CD4-positive, alpha-beta T cell treated with Interleukin-21 for 1 hour (primary cell): ENCODE results near the gene ADAP1.

Experiments used
- DNase-seq: peaks from one replicate; pipeline ENCODE4 v3.0.0-alpha.2; 2020

ADAP1 gene

DNA sequence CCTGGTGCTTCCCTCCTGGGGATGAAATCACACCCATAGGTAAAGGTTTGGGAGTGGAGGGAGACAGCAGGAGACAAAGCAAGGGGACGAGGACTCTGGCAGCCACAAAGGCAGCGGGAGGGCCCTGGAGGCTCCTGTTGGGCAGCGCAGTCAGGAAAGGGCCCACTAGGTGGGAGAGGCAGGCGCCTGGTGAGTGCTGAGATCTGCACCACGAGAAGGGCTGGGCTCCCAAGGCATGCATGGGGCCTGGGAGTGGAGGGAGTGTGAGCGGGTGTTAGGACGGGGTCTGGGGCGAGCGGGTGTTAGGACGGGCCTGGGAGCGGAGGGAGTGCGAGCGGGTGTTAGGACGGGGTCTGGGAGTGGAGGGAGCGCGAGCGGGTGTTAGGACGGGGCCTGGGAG is 65.1 kb downstream of the ADAP1 start:
- no peak for DNase-seq

DNA sequence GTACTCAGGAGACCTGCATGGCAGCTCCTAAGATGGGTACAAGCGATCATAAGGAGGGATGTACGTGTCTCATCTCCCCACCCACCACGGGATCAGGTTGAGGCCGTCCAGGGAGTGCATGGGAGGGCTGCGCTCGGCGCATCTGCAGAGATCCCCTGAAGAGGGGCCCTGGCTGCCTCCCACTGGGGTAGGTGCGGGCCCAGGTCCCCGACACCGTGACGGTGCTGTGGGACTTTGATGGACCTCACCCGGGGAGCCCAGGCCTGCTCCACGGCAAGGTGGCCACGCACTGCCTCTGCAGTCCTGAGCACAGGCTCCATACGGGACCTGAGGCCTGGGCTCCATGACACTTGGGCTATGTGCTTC is 65.5 kb downstream of the ADAP1 start:
- DNase-seq: no peak

DNA sequence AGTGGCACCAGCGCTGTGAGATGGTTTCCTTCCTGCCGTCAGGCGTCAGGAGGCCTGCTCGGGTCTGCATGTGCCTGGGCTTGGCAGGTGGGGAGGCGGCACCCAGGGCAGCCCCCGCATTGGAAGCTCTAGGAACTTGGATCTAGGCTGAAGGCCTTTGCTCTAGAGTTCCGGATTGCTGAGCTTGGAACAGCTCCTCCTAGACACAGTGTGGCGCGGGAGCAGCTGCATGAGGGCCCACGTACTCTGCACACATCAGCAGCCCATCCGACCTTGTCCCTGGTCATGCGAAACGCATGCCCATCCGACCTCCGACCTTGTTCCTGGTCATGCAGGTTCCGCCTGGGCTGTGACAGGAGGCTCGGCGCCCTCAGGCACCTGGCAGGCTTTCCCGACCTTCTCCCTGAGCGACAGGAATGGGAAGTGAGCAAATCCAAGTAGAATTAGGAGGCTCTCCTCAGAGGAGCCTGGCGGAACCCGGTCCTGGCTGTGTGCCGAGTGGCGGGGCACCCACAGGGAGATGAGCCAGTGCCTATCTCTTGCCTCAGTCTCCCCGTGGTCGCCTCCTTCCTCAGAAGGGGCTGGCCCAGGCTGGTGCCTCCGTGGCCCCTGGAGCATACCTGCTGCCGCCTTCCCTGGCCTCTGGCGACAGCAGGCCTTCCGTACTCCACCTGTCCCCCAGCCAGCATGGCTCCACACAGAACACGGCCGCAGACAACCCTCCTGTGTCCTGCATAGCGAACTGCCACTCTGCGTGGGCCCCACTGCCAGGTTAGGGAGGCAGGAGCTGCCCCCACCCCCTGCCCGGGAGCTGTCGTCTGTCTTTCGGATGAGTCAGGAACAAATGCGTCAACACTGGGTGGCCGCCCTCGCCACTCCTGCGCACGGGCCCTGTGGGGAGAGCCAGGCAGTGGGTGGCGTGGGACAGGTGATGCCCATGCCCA is 66.1 kb downstream of the ADAP1 start:
- DNase-seq: no peak

DNA sequence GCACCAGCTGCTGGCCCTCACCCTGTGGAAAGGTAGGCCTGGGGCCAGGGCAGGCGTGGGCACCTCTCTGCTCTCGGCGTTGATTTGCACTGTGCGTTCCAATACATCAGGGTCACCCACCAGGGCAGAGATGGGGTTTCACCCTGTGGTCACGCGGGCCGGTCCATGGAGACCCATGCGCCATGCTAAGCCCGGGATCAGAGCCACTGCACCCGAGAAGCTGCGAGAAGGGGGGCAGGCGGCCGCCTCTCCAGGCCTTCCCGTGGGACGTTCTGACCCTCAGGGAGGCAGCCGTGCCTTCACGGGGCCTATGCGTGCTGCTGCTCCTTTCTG is 67.0 kb downstream of the ADAP1 start:
- DNase-seq: no peak

DNA sequence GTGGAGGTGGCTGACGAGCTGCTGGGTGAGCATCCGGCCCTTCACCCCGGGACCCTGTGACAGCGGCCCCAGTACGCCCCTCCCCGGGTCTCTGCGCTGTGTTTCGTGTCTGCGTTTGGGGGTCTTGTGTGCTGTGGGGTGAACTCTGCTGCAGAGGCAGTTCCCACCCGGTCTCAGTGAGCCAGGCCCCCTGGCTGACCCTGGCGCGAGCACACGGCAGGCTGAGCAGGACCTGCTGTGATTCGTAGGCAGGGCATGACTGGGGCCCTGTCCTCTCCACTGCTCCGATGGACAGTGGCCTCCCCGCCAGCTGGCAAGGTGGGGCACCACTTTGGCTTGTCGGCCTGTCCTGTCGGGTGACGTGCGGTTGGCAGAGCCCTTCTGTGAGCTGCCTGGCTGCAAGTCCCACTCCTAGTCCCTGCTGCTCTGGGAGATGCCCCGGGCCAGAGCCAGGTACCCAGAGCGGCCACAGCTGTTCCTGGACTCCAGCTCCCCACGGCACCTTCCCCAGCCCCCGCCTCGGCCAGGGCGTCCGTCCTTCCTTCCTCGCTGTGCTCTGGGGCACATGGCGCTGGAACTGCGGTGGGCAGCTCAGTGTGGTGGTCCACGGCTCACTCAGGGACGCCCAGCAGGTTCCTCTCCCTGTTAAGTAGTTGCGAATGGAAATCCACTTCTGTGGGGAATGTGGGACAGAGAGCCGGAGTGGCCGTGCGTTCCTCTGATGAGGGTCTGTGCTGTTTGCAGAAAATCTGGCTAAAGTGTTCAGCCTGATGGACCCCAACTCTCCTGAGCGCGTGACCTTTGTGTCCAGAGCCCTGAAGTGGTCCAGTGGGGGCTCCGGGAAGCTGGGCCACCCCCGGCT is 67.6 kb downstream of the ADAP1 start:
- DNase-seq: no peak

DNA sequence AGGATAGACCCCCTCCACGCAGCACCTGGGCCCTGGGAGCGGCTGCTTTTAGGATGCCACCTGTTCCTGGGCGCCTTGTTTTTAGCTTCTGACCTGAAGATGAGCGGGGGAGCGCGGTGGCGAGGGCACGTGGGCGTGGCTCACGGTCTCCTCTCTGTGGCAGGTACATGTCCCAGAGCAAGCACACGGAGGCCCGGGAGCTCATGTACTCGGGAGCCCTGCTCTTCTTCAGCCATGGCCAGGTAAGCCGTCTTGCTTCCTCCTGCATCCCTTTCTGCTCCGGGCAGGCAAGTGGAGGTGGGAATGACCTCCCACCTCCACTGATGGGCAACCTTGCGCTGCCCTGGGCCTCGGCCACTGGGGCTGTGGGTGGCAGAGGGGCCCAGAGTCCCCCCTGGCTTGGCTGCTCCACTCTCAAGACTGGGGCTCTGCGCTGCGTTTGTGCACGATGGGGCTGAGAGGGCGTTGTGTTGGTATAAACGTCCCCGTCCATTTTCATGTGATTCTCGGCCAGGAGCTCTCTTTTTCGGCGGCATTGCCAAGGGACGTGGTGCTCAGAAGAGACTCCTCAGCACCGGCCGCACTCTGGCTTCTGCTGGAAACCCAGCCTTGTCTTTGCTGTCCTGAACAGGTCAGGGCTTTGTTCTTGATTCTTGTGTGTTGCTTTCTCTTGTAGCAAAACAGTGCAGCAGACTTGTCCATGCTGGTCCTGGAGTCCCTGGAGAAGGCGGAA is 68.4 kb downstream of the ADAP1 start:
- no peak for DNase-seq

DNA sequence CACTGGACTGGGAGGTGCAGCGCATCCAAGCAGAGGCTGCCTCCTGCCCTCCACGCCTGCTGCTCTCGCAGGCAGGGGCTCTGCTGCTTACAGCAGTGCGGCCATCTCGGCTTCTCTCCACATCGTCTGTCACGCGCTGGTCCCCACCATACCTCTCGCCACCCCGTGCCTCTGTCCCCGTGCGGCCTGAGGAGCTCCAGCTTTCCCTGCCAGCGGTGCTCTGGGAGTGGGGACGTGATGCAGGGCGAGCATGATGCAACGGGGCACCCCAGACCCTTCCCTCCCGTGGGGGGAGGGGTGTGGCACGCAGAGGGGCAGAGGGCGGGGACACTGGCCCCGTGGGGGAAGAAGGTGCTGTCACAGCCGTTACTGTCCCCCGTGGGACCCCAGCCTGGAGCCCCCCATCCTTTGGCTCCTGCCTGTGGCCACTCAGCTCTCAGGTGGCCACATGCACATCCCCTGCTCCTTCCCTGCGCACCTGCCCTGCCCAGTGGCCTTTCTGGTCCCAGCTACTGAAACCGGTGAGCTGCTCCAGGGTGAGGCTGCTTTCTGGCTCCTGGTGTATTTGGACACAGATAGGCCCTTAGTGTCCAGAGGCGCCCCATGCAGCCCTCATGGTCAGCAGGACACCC is 69.1 kb downstream of the ADAP1 start:
- DNase-seq: no peak

DNA sequence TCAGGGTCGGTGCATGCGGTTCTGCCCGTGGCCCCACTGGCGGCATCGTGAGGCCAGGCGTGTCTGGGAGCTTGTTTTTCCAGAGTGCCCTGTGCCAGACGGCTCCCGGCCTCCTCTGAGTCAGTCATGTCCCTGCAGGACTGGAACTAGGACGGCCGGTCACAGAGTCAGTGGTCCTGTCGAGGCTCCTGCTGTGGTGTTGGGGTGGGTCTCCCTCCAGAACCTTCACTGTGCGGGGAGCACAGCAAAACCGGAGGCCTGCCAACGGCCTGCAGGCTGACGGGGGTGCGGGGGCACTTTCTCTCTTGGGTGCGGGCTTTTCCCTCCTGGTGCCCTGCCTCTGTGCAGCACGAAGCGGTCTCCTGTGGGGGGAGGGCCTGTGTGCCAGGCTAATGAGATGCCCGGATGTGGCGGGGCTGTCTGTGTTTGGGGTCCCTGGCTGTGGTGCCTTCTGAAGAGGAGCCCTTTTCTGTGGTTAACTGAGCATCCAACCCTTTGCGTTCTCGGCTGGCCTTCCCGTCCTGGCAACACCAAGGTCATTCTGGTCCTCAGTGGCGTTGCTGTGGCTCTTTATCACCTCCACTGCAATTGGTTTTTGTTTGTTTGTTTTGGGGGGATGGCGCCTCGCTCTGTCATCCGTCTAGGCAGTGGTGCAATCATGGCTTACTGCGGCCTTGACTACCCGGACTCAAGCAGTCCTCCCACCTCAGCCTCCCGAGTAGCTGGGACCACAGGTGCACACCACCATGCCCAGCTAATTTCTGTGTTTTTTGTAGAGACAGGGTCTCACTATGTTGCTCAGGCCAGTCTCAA is 70.1 kb downstream of the ADAP1 start:
- no peak for DNase-seq

DNA sequence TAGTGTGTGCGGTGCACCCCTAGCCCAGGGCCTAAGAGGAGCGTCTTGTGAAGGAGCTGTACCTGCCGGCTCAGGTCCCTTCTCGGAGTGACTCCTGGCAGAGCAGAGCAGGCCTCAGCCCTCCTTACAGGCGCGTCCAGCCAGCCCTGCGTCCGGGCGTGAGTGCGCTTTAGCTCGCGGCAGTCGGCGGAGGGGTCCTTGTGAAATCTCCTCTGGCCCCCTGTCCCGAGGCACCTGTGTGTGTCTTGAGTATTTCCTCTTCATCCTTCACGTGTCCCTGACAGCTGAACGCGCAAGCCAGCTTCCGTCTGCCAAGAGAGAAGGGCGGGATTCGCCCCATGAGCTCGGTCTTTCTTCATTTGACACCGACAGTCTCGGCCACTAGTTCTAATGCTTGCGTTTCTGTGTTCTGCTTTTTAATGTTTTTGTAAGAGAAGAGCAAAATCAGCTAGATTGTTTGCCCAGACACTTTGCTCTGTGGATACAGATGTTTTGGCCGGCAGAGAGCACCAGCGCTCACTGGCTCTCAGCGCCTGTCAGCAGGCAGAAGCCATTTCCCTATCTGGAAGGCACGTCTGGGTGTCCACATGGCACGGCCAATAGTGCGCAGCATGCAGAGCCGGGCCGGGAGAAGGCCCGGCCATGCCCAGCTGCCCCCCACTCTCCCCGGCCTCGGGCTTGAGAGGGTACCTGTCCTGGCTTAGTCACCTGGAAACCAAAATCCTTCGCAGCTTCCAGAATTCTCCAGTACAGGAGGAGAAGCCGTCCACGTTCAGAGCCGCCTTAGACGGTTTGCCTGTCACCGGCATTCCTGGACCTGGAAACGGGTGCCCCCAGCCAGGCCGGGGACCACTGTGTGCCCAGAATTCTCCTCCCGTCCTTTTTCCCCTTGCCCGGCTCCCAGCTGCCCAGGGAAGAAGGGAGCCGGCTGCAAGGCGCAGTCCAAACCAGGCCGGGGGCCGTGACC is 71.1 kb downstream of the ADAP1 start:
- no peak for DNase-seq

DNA sequence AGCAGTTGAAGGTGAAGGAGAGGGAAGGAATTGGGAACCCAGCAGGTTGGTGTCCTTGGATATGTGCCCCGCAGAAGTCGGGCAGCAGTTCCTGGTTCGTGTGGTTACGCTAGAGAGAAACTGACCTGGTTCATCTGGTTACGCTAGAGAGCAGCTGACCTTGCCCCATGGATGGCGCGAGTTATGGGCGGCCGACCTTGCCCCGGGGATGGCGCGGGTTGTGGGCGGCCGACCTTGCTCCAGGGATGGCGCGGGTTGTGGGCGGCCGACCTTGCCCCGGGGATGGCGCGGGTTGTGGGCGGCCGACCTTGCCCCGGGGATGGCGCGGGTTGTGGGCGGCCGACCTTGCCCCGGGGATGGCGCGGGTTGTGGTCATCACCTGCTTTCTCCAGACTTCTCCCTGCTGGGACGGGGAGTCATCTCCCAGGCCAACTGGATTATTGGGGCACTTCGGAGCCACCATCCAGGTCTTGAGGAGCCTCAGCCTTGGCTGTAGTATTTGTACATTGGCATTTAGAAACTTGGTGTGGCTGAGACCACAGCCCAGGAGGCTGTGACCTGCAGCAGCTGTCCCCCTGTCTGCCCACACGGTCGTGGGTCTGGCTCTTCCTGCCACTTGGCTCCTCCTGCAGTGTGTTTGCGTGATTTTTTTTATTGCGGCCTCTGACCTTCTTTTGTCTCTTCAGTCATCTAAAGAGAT is 72.0 kb downstream of the ADAP1 start:
- no peak for DNase-seq

DNA sequence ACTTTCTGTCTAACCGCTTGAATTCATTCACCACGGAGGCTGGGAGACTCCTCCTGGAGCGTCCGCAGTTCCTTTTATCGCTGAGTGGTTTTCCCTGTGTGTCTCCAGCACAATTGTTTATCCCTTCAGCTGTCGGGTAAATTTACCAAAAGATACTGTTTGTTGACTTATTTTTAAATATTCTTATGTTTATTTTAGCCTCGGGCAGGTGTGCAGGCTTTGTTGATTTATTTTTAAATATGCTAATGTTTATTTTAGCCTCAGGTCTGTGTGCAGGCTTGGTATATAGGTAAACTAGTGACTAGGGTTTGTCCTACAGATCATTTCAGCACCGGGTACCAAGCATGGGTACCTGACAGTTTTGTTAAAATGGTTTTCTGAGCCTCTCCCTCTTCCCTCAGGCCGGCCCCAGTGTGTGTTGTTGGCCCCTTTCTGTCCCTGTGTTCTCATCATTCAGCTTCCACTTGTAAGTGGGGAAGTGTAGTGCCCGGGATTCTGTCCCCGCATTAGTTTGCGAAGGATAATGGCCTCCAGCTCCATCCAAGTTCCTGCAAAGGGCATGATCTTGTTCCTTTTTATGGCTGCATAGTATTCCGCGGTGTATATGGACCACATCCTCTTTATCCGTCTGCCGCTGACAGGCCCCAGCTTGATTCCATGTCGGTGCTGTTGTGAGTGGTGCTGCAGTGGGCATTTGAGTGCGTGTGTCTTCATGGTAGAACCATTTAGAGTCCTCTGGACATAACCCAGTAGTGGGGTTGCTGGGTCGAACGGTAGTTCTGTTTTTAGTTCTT is 72.8 kb downstream of the ADAP1 start:
- DNase-seq: no peak

DNA sequence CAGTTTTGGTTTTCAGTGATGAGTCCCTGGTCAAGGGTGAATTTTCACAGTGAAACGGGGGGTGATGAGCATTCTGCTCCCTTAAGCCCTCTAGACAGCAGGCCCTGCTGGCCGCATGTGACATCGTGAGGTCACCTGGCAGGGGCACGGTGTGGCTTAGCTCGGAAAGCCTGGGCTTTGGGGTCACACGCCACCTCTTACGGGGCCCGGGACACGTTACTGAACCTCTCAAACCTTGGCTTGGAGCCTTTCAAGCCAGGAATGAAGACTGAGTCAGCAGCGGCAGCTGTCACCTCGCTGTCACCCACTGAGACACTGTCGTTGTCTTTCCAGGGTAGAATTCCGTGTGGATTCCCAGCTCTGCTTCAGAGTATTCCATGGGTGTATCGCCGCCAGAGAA is 74.0 kb downstream of the ADAP1 start:
- no peak for DNase-seq

DNA sequence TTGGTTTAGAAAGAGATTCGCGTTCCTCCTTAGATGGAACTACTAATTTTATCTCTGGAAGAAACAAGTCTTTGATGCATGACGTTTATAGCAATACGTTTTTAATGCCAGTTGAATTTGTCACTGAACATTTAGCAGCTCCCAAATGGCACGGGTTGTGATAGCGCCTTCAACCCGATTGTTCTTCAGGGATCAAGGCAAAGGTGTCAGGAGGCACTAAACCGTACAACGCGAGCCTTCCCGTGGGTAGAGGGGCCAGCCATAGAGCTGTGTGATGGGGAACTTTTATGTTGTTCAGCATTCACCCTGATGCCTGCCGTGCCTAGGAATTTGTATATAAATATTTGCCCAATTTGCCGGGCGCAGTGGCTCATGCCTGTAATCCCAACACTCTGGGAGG is 74.8 kb downstream of the ADAP1 start:
- DNase-seq: no peak

DNA sequence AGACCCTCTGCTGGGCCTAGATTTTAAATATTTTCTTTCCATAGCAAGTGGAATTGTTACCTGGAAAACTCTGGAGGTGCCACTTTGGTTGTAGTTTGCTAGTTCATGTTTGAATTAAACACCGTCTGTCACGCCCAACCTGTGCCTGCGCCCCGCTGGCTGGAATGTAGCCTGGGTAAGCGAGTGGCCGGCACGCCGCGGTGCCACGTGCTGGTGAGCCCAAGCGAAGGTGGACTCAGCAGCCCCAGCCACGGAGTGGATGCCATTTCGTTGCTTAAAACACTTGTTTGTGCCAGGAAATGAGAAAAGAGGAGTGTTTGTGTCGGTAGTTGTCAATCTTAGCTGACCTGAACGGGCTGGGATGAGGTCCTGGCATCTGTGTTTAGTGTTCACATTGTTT is 75.4 kb downstream of the ADAP1 start:
- no peak for DNase-seq

DNA sequence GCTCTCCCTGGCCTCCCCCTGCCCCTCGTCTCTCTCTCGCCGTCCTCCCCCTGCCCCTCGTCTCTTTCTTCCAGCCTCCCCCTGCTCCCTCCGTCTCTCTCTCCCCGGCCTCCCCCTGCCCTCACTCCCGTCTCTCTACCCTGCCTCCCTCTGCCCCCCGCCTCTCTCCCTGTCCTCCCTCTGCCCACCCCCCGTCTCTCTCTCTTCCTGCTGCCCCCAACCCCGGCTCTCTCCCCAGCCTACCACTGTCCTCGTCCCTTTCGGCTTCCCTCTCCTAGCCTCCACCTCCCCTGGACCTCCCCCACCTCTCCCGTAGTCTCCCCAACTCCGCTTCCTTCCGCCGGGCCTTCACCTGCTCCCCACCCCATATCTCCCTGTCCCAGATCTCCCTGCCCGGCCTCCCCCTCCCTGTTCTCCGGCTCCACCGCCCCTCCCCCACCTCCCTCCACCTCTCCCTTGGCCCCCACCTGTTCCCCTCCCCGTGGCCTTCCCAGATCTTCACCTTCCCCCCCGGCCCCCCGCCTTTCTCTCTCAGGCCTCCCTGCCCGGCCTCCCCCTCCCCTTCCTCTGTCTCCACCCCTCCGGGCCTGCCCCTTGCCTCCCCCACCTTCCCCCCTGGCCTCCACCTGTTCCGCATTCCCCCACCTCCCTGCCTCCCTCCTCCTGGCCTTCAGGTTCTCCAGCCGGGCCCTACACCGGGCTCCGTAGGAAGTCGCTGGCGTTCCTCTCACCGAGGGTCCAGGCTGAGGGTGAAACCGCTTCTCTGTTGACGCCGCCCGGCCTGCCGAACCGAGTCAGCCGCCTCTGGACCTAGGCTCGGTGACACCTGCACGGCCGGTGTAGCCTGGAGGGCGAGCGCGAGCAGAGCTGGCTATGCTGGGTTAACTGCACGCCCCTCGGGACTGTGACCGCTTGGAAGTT is 76.9 kb downstream of the ADAP1 start:
- peak; percentile 17 for DNase-seq

DNA sequence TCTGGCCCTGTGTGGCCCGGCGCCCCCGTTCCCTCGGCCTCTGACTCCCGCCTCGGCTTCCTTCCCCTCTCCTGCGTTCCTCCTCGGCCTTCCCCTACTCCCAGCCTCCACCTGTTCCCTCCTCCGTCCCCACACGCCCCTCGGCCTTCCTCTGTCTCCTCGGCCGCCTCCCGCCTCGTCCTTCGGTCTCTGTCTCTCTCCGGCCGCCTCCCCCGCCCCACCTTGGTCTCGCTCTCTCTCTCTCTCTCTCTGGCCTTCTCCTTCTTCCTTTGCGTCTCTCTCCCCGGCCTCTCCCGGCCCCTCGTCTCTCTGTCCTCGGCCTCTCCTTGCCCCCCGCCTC is 77.5 kb downstream of the ADAP1 start:
- DNase-seq: no peak

DNA sequence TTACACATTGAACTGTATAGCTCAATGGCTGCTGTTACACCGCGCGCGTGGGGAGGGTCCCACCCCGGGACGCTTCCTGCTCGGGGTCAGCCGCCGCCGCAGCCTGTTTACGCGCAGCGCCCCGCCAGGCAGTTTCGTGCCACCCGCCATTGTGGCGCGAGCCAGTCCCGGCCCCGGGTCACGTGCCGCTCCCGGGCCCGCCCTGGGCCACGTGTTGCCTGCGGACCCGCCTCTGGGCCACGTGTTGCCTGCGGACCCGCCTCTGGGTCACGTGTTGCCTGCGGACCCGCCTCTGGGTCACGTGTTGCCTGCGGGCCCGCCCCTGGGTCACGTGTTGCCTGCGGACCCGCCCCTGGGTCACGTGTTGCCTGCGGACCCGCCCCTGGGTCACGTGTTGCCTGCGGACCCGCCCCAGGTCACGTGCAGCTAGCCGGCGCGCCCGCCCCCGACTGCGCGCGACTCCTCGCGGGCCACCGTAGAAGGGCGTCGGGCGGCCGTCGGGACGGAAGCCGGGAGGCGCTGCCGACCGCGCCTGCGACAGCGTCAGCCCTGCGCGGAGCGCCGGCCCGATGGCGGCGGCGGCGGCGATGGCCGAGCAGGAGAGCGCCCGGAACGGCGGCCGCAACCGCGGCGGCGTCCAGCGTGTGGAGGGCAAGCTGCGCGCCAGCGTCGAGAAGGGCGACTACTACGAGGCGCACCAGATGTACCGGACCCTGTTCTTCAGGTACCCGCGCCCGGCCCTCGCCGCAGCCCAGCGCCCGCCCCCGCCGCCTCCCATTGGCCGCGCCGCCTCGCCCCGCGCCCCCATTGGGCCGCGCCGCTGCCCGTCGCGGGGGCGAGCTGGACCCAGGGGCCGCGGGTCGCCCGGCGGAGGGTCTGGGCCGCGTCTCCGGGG is 78.2 kb downstream of the ADAP1 start, which contains the start of gene GET4:
GET4 (plus strand) TSS at position 478 of the 895 bp plus-strand sequence; CDS start at position 570, 92 bp downstream.
- DNase-seq: peak; percentile 99
